K562 (cell line): ENCODE data around the gene CASP2. TPM values are rescaled to one million over a fixed set of nuclear protein-coding genes. Genes with fewer than 3 reads are reported as not detected.

Source experiments
- CREBBP ChIP-seq: IDR thresholded peaks from one replicate; pipeline ENCODE4 v1.6.1; 2012; ENCODE audit warnings: low read depth, mild to moderate bottlenecking, control low read depth, inconsistent platforms, low read length
- FIP1L1 ChIP-seq: fragments of 200-400 bp; formaldehyde crosslinking; IDR thresholded peaks from 2 replicates; pipeline ENCODE4 v1.6.1; 2018; ENCODE audit warnings: mild to moderate bottlenecking, low read depth, low read length; ENCODE audit not compliant: poor library complexity, severe bottlenecking
- FOXM1 ChIP-seq, 2 experiments: fragments of 450-650 bp in 1 of 2; sonication (generic) in 1 of 2; formaldehyde crosslinking in 1 of 2; IDR thresholded peaks; 2 replicates each; pipeline versions ENCODE4 v1.6.1 to v1.9.0; 2017 to 2022; ENCODE audit warnings: low read depth in 2 of 2, mild to moderate bottlenecking in 2 of 2, missing genetic modification reagents in 1 of 2, moderate library complexity in 1 of 2
- GTF3C2 ChIP-seq: IDR thresholded peaks from 3 replicates; pipeline ENCODE4 v1.6.1; 2011; ENCODE audit warnings: borderline replicate concordance, mild to moderate bottlenecking, moderate library complexity; ENCODE audit not compliant: insufficient read length; ENCODE audit errors: extremely low read depth
- PHF8 ChIP-seq: fragments of 200-600 bp; sonication (generic); IDR thresholded peaks from 2 replicates; pipeline ENCODE4 v1.6.1; 2012; ENCODE audit warnings: mixed run types, mild to moderate bottlenecking, inconsistent platforms, low read length, moderate library complexity, borderline replicate concordance
- RAD21 ChIP-seq, 2 experiments: fragments of 250-450 bp in 1 of 2; fragments of 450-650 bp in 1 of 2; sonication (Bioruptor Pico) in 1 of 2; formaldehyde crosslinking in 1 of 2; IDR thresholded peaks in 1 of 2; conservative IDR thresholded peaks in 1 of 2; 2 replicates each; pipeline versions ENCODE4 v1.4.0 to v1.8.0; 2020 to 2022; ENCODE audit warnings: mild to moderate bottlenecking in 2 of 2, moderate library complexity in 1 of 2
- XRCC5 ChIP-seq: fragments of 200-400 bp; formaldehyde crosslinking; IDR thresholded peaks from 2 replicates; pipeline ENCODE4 v1.6.1; 2017; ENCODE audit warnings: low read depth, mild to moderate bottlenecking, low read length
- ZBTB7A ChIP-seq: IDR thresholded peaks from 2 replicates; pipeline ENCODE4 v1.6.1; 2011; ENCODE audit warnings: low read depth, mild to moderate bottlenecking, low read length, moderate library complexity, borderline replicate concordance; ENCODE audit not compliant: control insufficient read depth
- ZNF174 ChIP-seq: fragments of 250-450 bp; sonication (Bioruptor Pico); IDR thresholded peaks from 2 replicates; pipeline ENCODE4 v1.4.0; 2020; ENCODE audit warnings: mild to moderate bottlenecking
- ZNF398 ChIP-seq: fragments of 250-450 bp; sonication (Bioruptor Pico); IDR thresholded peaks from 2 replicates; pipeline ENCODE4 v1.8.0; 2021; ENCODE audit warnings: moderate library complexity, mild to moderate bottlenecking, inconsistent platforms
- ZNF407 ChIP-seq: fragments of 450-650 bp; IDR thresholded peaks from 2 replicates; pipeline ENCODE4 v1.6.1; 2016; ENCODE audit warnings: low read depth
- ZNF445 ChIP-seq: fragments of 250-450 bp; sonication (Bioruptor Pico); IDR thresholded peaks from 2 replicates; pipeline ENCODE4 v1.4.0; 2020; ENCODE audit warnings: low read depth, mild to moderate bottlenecking, moderate library complexity
- ZNF79 ChIP-seq: fragments of 250-450 bp; sonication (Bioruptor Pico); IDR thresholded peaks from 2 replicates; pipeline ENCODE4 v1.4.0; 2020; ENCODE audit warnings: low read depth, mild to moderate bottlenecking, moderate library complexity
- polyA plus RNA-seq, 8 experiments: library from polyadenylated mRNA; depleted of rRNA in 4 of 8; stranded (reverse) in 5 of 8; unstranded in 3 of 8; fragments of >200 nt; fragmentation: Nextera tagmentation in 2 of 8; fragmentation: Illumina TruSeq in 1 of 8; extraction: Ambion mirVana in 2 of 8; extraction: Trizol in 1 of 8; gene quantifications; 2 replicates each; pipeline versions ENCODE4 v1.2.1 to v1.2.3, GENCODE V29; 2011 to 2014; ENCODE audit warnings: inconsistent platforms in 1 of 8, missing spikeins in 1 of 8
- total RNA-seq, 7 experiments: library from RNA; depleted of rRNA in 6 of 7; stranded (reverse); fragments of >200 nt in 6 of 7; fragmentation: Illumina TruSeq in 2 of 7; extraction: Trizol in 2 of 7; gene quantifications; 2 replicates each; pipeline versions ENCODE4 v1.2.1 to v1.2.3, GENCODE V29; 2011 to 2021; ENCODE audit warnings: low replicate concordance in 1 of 7

Gene CASP2
- total and polyA plus RNA-seq, 9 of the 15 experiments (the other 6 are each of a cell fraction or from before 2014, with no cell fraction given), result 18.8 to 64.9 (median 24.1) TPM

- TF ChIP-seq GTF3C2, result no peak
- peak in 1 of 2 experiments; percentile 53; a peak in 2 of 4 replicates for TF ChIP-seq RAD21 (CRISPR knock-in tag; conservative IDR thresholded peaks at IDR 0.05 in 1 of 2, IDR thresholded peaks at IDR 0.05 in 1 of 2)
- no peak for TF ChIP-seq ZNF398 (CRISPR knock-in tag)
- TF ChIP-seq FIP1L1, result peak; percentile 59
- no peak for TF ChIP-seq ZNF79
- no peak for TF ChIP-seq ZNF445 (CRISPR knock-in tag)
- TF ChIP-seq ZNF407, result no peak
- TF ChIP-seq PHF8, result peak; percentile 14; the same call in 1 of the 2 replicates
- no peak for TF ChIP-seq ZNF174 (CRISPR knock-in tag)
- TF ChIP-seq FOXM1 (IDR thresholded peaks at IDR 0.05; ENCODE audit: low read depth), result no peak
- TF ChIP-seq FOXM1 (CRISPR knock-in tag; IDR thresholded peaks at IDR 0.05; ENCODE audit: low read depth), result no peak
- peak; percentile 88 for TF ChIP-seq XRCC5
- TF ChIP-seq ZBTB7A, result peak; percentile 80
- no peak for TF ChIP-seq CREBBP
Observed at GRCh38 chr7:143345428-143345900, 57.3 kb downstream of the CASP2 start (continued).
